Motor neuron (in vitro differentiated cells): ENCODE measurements around the gene PLCXD1. TPM values are rescaled to one million over a fixed set of nuclear protein-coding genes. Genes with fewer than 3 reads are reported as not detected.
"Not testable (repeated sequence)": the region's sequence is repeated elsewhere in the genome, so short reads cannot be mapped to it uniquely, and the experiment has no call there.

Experiments used
- ATAC-seq, 8 experiments: fragments of 200-7000 bp; cut with Tn5 transposase; replicated peaks in 6 of 8; 2 replicates each; pipeline ENCODE4 v1.8.0; 2021; ENCODE audit warnings: mild to moderate bottlenecking in 8 of 8, moderate library complexity in 8 of 8
- H3K27ac ChIP-seq, 2 donors: fragments of 250-450 bp; sonication (Bioruptor Pico); 2 replicates each; pipeline ENCODE4 v1.9.0; 2021; ENCODE audit warnings: antibody characterized with exemption in 2 of 2, mild to moderate bottlenecking in 2 of 2, moderate library complexity in 1 of 2
- H3K4me1 ChIP-seq, 2 donors: fragments of 250-450 bp; sonication (Bioruptor Pico); replicated peaks in 1 of 2; 2 replicates each; pipeline ENCODE4 v1.6.1; 2021; ENCODE audit warnings: antibody characterized with exemption in 2 of 2, mild to moderate bottlenecking in 2 of 2, moderate library complexity in 1 of 2
- H3K4me3 ChIP-seq, 5 donors: fragments of 250-450 bp; sonication (Bioruptor Pico); 2 replicates each; pipeline ENCODE4 v1.9.0; 2021; ENCODE audit warnings: antibody characterized with exemption in 5 of 5, mild to moderate bottlenecking in 5 of 5, moderate library complexity in 4 of 5
- WGBS, 10 experiments: fragments of 450-650 bp; shearing (Covaris generic); methylation state at CpG; one replicate each; pipeline ENCODE4 v1.0.0; 2022; 5-methylcytosine and 5-hydroxymethylcytosine counted together
- in situ Hi-C, 9 experiments: fragments of 400-800 bp; cut with MboI; loops; one replicate each; pipeline ENCODE4 v1.15.0; 2021; ENCODE audit warnings: low sequenced_read_pairs in 9 of 9, low pct_unique_long_range_greater_than_20kb in 2 of 9; ENCODE audit not compliant: unreplicated experiment in 9 of 9
- total RNA-seq, 8 experiments: library from RNA; unstranded; fragments of 300-600 nt; gene quantifications; 2 replicates each; pipeline versions ENCODE4 v1.2.3 to v1.2.4, GENCODE V29; 2022

The PLCXD1 gene
- total RNA-seq, 8 experiments from 2014 or later: 1.4 to 30.3 (median 22.8) TPM

DNA sequence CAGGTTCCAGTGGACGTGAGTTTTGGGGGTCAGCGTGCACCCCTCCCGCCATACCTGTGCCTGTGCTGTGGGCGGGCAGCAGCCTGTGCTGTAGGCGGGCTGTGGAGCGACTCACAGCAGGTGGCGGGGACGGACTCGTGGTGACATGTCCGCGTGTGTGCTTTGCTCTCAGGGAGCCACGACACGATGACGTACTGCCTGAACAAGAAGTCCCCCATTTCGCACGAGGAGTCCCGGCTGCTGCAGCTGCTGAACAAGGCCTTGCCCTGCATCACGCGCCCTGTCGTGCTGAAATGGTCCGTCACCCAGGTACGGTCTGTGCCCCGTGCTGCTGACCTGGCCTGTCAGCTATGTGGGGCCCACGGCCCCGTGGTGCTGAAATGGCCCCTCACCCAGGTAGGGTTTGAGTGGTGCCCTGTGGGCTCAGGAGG is 7.4 kb downstream of the PLCXD1 start:
- no peak overlapping the region for H3K27ac ChIP-seq
- WGBS, 10 experiments: 80 to 100% (median 99%) methylated on average over 1 to 10 of the region's 25 CpGs; no CpG with 5 or more reads in 6 of the 10 experiments
- in situ Hi-C loops: no loop called here

DNA sequence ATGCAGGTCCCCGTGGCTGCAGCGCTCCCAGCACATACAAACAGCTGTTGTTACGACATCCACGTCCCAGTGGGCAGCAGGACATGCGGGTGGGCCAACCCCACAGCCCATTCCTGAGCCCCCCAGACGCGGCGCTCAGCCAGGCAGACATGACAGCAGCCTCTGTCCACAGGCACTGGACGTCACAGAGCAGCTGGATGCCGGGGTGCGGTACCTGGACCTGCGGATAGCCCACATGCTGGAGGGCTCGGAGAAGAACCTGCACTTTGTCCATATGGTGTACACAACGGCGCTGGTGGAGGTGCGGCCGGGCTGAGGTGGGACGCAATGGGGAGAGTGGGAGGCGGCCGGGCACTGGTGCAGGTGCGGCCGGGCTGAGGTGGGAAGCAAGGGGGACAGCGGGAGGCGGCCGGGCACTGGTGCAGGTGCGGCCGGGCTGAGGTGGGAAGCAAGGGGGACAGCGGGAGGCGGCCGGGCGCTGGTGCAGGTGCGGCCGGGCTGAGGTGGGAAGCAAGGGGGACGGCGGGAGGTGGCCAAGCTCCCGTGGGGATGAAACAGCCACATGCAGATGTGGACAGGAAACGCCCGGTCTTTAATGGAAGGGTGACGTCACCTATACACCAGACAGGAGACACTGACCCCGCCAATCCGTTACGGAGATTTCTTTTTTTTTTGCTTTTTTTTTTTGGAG is 9.4 kb downstream of the PLCXD1 start:
- 60 to 87% methylated on average over 1 to 6 of the region's 42 CpGs; no CpG with 5 or more reads in 8 of the 10 experiments for WGBS, 10 experiments
- H3K4me3 ChIP-seq: no peak overlapping the region
- no peak for ATAC-seq
- H3K27ac ChIP-seq: no peak overlapping the region
- in situ Hi-C loops: no loop called here
- no peaks in the 10 kb centered on the region for H3K4me1 ChIP-seq

More for the DNA sequence above, 7.4 kb downstream of the PLCXD1 start:
- H3K4me1 ChIP-seq: peaks cover 2 to 3% of the 10 kb centered on the region in 2 donors
- ATAC-seq: no peak
- H3K4me3 ChIP-seq: no peak overlapping the region

DNA sequence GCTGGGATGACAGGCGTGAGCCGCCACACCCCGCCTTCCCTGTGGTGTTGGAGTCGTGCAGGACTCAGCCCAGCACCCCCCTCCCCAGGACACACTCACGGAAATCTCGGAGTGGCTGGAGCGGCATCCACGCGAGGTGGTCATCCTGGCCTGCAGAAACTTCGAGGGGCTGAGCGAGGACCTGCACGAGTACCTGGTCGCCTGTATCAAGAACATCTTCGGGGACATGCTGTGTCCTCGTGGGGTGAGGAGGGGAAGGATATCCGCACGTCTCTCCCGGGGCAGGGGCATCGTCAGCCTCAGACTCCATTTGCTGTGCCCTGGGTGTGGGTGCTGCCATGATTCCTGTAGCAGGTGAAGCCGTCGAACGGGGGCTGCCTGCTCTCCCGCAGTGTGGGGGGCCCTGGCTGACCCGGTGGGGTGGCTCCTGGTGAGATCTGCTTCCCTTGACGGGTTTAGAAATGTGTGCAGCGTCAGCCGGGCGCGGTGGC is 10.3 kb downstream of the PLCXD1 start:
- ATAC-seq: no peak
- Histone ChIP-seq H3K4me3 (no peak overlapping the region), H3K4me1 (no peaks in the 10 kb centered on the region), H3K27ac (no peak overlapping the region)
- in situ Hi-C loops: no loop called here
- WGBS, 10 experiments: 100% methylated on average over 6 of the region's 29 CpGs; no CpG with 5 or more reads in 9 of the 10 experiments

DNA sequence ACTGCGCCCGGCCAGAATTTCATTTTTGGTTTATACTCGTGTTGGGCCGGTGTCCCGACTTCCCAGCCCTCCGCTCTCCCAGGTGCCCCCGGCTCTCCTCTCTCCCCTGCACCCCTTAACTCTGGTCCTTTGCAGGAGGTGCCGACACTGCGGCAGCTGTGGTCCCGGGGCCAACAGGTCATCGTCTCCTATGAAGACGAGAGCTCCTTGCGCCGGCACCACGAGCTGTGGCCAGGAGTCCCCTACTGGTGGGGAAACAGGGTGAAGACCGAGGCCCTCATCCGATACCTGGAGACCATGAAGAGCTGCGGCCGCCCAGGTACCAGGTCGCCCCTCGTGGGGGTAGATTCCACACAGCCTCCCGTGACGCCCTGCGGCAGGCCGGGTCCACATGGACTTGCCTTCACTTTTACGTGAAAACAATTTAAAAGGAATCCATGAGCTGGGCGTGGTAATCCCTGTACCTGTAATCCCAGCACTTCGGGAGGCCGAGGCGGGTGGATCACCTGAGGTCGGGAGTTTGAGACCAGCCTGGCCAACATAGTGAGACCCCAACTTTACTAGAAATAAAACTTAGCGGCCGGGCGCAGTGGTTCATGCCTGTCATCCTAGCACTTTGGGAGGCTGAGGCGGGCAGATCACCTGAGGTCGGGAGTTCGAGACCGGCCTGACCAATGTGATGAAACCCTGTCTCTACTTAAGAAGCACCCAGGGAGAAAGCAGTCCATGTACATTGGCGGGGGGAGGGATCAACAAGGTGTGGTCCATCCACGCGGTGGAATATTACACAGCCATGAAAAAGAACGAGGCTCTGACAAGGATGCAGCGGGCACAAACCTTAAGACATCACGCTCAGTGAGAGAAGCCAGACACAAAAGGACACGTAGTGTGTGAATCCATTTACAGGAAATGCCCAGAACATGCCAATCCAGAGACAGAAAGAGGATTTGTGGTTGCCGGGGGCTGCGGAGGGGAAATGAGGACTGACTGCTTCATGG is 12.0 kb downstream of the PLCXD1 start:
- H3K27ac ChIP-seq: no peak overlapping the region
- H3K4me1 ChIP-seq: no peaks in the 10 kb centered on the region
- WGBS, 10 experiments: 91 to 100% (median 99%) methylated on average over 1 to 16 of the region's 47 CpGs; no CpG with 5 or more reads in 3 of the 10 experiments
- in situ Hi-C loops: no loop called here
- no peak overlapping the region for H3K4me3 ChIP-seq
- no peak for ATAC-seq

DNA sequence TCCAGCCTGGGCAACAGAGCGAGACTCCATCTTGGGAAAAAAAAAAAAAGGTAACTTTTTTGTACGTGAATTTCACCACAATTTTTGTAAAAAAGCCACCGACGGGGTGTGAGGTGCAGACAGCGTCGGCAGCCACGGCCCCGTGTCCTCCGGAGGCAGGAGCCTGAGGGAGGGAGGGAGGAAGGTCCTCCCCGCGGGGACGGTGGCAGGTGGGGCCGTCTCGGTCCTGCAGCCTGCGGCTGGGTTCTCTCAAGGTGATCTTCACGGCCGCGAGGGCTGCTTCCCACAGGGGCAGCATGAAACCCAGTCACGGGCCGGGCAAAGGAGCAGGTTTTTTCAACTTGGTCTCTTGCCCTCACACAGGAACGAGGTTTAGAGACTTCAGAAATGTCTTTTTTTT is 14.0 kb downstream of the PLCXD1 start:
- in situ Hi-C loops: no loop called here
- Histone ChIP-seq H3K27ac (no peak overlapping the region), H3K4me3 (no peak overlapping the region), H3K4me1 (no peaks in the 10 kb centered on the region)
- WGBS, 10 experiments: 94 to 100% (median 100%) methylated on average over 1 to 9 of the region's 21 CpGs; no CpG with 5 or more reads in 6 of the 10 experiments
- no peak for ATAC-seq

DNA sequence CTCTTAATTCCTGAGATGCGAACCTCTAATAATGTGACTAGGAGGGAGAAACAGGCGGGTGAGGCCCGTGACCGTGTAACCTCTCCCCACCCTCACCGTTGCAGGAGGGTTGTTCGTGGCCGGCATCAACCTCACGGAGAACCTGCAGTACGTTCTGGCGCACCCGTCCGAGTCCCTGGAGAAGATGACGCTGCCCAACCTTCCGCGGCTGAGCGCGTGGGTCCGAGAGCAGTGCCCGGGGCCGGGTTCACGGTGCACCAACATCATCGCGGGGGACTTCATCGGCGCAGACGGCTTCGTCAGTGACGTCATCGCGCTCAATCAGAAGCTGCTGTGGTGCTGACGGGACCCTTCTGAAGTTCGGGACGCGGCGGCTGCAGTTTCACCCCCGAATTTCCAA is 17.8 kb downstream of the PLCXD1 start:
- in situ Hi-C loops: no loop called here
- H3K4me3 ChIP-seq: no peak overlapping the region

DNA sequence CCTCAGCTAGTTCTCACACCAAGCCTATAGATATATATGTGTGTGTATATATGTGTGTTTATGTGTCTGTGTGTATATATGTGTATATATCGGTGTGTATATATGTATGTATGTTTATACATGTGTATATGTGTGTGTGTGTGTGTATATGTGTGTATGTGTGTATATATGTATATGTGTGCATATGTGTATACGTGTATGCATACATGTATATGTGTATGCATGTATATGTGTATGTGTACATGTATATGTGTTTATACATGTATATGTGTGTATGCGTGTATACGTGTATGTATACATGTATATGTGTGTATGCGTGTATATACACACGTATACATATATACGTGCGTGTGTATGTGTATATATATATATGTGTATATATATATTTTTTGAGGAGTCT is 19.2 kb downstream of the PLCXD1 start:
- in situ Hi-C loops: no loop called here
- Histone ChIP-seq H3K27ac (no peak overlapping the region), H3K4me3 (no peak overlapping the region), H3K4me1 (no peaks in the 10 kb centered on the region)
- ATAC-seq: peak in 1 of 8 experiments; percentile 8
- 95 to 100% (median 100%) methylated on average over 1 to 6 of the region's 8 CpGs; no CpG with 5 or more reads in 6 of the 10 experiments for WGBS, 10 experiments

More for the DNA sequence above, 17.8 kb downstream of the PLCXD1 start:
- no peaks in the 10 kb centered on the region for H3K4me1 ChIP-seq
- WGBS, 10 experiments: 90 to 100% (median 100%) methylated on average over 1 to 17 of the region's 36 CpGs; no CpG with 5 or more reads in 3 of the 10 experiments
- ATAC-seq: no peak
- no peak overlapping the region for H3K27ac ChIP-seq

DNA sequence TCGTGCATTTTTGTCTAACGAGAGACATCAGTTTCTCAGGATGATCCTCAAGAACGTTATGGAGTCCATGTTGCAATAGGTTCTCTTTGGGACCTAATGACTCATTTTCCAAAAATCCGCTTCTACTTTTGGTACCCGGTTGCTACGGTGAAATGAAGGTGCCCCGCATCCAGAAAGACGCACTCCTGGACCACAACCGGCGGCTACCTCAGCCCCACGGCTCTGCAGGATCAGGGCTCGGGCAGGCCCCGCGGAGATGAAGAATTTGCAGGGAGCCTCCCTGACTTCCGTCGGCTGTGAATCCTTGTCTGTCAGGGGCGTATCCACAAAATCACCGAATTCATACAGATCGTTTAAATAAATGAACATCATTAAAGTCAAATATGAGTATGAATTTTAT is 21.8 kb downstream of the PLCXD1 start:
- in situ Hi-C loops: no loop called here

DNA sequence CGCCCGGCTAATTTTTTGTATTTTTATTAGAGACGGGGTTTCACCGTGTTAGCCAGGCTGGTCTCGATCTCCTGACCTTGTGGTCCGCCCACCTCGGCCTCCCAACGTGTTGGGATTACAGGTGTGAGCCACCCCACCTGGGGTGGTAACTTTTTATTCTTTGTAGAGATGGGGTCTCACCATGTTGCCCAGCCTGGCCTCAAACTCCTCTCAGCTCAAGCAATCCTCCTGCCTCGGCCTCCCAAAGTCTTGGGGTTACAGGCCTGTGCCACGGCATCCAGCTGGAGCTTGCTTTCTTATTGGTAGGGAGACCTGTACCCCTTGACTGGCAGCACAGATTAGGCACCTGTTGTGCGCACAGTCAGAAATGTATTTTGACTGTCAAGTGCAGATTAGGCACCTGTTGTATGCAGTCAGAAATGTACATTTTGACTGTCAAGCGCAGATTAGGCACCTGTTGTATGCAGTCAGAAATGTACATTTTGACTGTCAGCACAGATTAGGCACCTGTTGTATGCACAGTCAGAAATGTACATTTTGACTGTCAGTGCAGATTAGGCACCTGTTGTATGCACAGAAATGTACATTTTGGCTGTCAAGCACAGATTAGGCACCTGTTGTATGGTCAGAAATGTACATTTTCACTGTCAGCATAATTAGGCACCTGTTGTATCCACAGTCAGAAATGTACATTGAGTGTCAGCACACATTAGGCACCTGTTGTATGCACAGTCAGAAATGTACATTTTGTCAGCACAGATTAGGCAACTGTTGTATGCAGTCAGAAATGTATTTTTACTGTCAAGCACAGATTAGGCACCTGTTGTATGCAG is 24.8 kb downstream of the PLCXD1 start:
- H3K4me3 ChIP-seq, ATAC-seq, H3K4me1 ChIP-seq, in situ Hi-C loops, H3K27ac ChIP-seq: not testable (repeated sequence)
- 96 to 100% (median 99%) methylated on average over 1 to 8 of the region's 12 CpGs; no CpG with 5 or more reads in 6 of the 10 experiments for WGBS, 10 experiments

More for the DNA sequence above, 21.8 kb downstream of the PLCXD1 start:
- Histone ChIP-seq H3K27ac (no peak overlapping the region), H3K4me1 (no peaks in the 10 kb centered on the region), H3K4me3 (no peak overlapping the region)
- peak in 1 of 8 experiments; percentile 18 for ATAC-seq
- 54 to 100% (median 94%) methylated on average over 1 to 17 of the region's 19 CpGs; no CpG with 5 or more reads in 2 of the 10 experiments for WGBS, 10 experiments

DNA sequence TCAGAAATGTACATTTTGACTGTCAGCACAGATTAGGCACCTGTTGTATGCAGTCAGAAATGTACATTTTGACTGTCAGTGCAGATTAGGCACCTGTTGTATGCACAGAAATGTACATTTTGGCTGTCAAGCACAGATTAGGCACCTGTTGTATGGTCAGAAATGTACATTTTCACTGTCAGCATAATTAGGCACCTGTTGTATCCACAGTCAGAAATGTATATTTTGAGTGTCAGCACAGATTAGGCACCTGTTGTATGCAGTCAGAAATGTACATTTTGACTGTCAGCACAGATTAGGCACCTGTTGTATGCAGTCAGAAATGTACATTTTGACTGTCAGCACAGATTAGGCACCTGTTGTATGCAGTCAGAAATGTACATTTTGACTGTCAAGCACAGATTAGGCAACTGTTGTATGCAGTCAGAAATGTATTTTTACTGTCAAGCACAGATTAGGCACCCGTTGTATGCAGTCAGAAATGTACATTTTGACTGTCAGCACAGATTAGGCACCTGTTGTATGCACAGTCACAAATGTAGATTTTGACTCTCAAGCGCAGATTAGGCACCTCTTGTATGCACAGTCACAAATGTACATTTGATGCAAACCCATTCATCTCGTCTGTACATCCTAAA is 25.6 kb downstream of the PLCXD1 start:
- ATAC-seq, in situ Hi-C loops, H3K27ac ChIP-seq, H3K4me3 ChIP-seq, H3K4me1 ChIP-seq: not testable (repeated sequence)
- WGBS, 10 experiments: 60 to 94% (median 93%) methylated on average over 1 to 3 of the region's 3 CpGs; no CpG with 5 or more reads in 5 of the 10 experiments

DNA sequence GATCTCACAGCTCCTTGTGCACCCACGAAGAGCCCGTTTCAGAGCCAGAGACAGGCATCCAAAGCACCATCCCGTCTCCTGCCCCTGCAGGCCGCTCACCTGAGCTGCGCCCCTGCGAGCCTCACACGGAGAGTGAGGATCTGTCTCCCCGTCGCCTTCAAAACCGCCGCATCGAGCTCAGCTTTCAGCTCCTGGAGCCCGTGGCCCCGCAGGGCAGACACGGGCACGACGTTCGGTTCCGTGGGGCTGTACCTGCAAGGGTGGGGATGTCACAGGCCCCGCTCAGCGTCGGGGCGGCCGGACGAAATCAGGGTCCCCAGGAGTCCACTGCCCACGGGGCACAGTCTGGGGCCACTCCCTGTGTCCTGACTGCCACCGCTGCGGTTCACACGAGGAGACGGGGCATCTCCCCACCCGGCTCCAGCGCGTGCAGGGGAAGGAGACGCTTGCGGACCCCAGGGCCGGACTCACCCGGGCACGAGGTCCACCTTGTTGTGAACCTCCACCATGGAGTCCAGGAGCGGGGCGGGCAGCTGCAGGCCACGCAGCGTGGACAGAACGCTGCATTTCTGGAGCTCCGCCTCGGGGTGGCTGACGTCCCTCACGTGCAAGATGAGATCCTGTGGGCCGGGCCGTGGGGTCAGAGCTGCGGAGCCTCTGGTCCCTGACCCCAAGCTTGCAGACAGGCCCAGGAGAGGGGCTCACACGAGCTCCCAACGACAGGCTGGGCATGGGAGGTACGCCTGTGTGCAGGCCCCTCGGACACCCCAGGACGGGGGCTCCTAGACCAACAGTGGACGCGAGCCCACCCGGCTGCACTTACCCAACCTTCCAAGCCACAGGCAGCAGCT is 26.3 kb downstream of the PLCXD1 start:
- in situ Hi-C loops: no loop called here
- ATAC-seq: peak in 1 of 8 experiments; percentile 15
- no peak overlapping the region for H3K27ac ChIP-seq
- no peaks in the 10 kb centered on the region for H3K4me1 ChIP-seq
- 93 to 100% (median 98%) methylated on average over 4 to 11 of the region's 58 CpGs; no CpG with 5 or more reads in 6 of the 10 experiments for whole genome bisulfite sequencing, 10 experiments
- H3K4me3 ChIP-seq: no peak overlapping the region
